HepG2 (cell line): ENCODE results near the gene KCNH6. TPM values are rescaled to one million over a fixed set of nuclear protein-coding genes. Genes with fewer than 3 reads are reported as not detected.
A peak's percentile ranks its signal among the peaks of the same experiment; 100 is the strongest.

Experiments used
- ADNP ChIP-seq: sonication (generic); formaldehyde crosslinking; IDR thresholded peaks from 2 replicates; pipeline ENCODE4 v1.4.0; 2020; ENCODE audit warnings: missing genetic modification reagents
- ASH2L ChIP-seq: fragments of 300-600, 200-600 bp; sonication (generic); IDR thresholded peaks from 2 replicates; pipeline ENCODE4 v1.7.0; 2017; ENCODE audit warnings: low read depth, mild to moderate bottlenecking, moderate library complexity, mixed read lengths, low read length; ENCODE audit not compliant: insufficient read length
- HDAC1 ChIP-seq: sonication (generic); formaldehyde crosslinking; IDR thresholded peaks from 2 replicates; pipeline ENCODE4 v1.5.1; 2020; ENCODE audit warnings: mild to moderate bottlenecking, missing genetic modification reagents
- HOXA3 ChIP-seq: sonication (generic); formaldehyde crosslinking; IDR thresholded peaks from 2 replicates; pipeline ENCODE4 v1.5.0; 2020; ENCODE audit warnings: missing genetic modification reagents
- NCOR1 ChIP-seq: fragments of 200-600 bp; sonication (generic); IDR thresholded peaks from 2 replicates; pipeline ENCODE4 v1.7.0; 2017; ENCODE audit warnings: antibody characterized with exemption, low read length, borderline replicate concordance
- NKX3-1 ChIP-seq: sonication (generic); formaldehyde crosslinking; IDR thresholded peaks from 2 replicates; pipeline ENCODE4 v1.5.0; 2020; ENCODE audit warnings: missing genetic modification reagents
- SALL2 ChIP-seq: sonication (generic); formaldehyde crosslinking; IDR thresholded peaks from 2 replicates; pipeline ENCODE4 v1.8.1; 2023; ENCODE audit warnings: mild to moderate bottlenecking, missing genetic modification reagents, inconsistent platforms
- SNRNP70 ChIP-seq: fragments of 200-400 bp; formaldehyde crosslinking; IDR thresholded peaks from 2 replicates; pipeline ENCODE4 v1.6.1; 2017; ENCODE audit warnings: mild to moderate bottlenecking, low read depth, low read length, moderate library complexity
- TOPORS ChIP-seq: sonication (generic); formaldehyde crosslinking; IDR thresholded peaks from 2 replicates; pipeline ENCODE4 v1.8.0; 2023; ENCODE audit warnings: mild to moderate bottlenecking, missing genetic modification reagents
- ZNF136 ChIP-seq: sonication (generic); formaldehyde crosslinking; IDR thresholded peaks from 2 replicates; pipeline ENCODE4 v1.8.1; 2022; ENCODE audit warnings: low read depth, mild to moderate bottlenecking, moderate library complexity, missing genetic modification reagents
- ZNF382 ChIP-seq: sonication (generic); formaldehyde crosslinking; IDR thresholded peaks from 2 replicates; pipeline ENCODE4 v1.5.0; 2020; ENCODE audit warnings: missing genetic modification reagents, mild to moderate bottlenecking, borderline replicate concordance
- ZNF670 ChIP-seq: sonication (generic); formaldehyde crosslinking; IDR thresholded peaks from 2 replicates; pipeline ENCODE4 v1.8.0; 2022; ENCODE audit warnings: mild to moderate bottlenecking, missing genetic modification reagents, borderline replicate concordance
- ZNF841 ChIP-seq: sonication (generic); formaldehyde crosslinking; IDR thresholded peaks from 2 replicates; pipeline ENCODE4 v1.8.1; 2023; ENCODE audit warnings: missing genetic modification reagents, borderline replicate concordance
- polyA plus RNA-seq, 8 experiments: library from polyadenylated mRNA; depleted of rRNA in 3 of 8; stranded (reverse) in 7 of 8; unstranded in 1 of 8; fragments of >200 nt; fragmentation: Illumina TruSeq in 4 of 8; extraction: Trizol in 4 of 8; gene quantifications; 2 replicates each; pipeline versions ENCODE4 v1.2.1 to v1.2.3, GENCODE V29; 2011 to 2016; ENCODE audit warnings: low read depth in 4 of 8, missing spikeins in 1 of 8, mixed read lengths in 1 of 8; ENCODE audit not compliant: insufficient read depth in 1 of 8
- total RNA-seq, 5 experiments: library from RNA; depleted of rRNA; stranded (reverse); fragments of >200 nt; fragmentation: Illumina TruSeq; extraction: Trizol; gene quantifications; 2 replicates each; pipeline ENCODE4 v1.2.3, GENCODE V29; 2016; ENCODE audit warnings: low read depth in 1 of 5
- TF ChIP-seq, protein P1 (sequence below): sonication (generic); formaldehyde crosslinking; IDR thresholded peaks from 2 replicates; pipeline ENCODE4 v1.5.0; 2020; ENCODE audit warnings: missing genetic modification reagents, mild to moderate bottlenecking, borderline replicate concordance
- TF ChIP-seq, protein P2 (sequence below): sonication (generic); formaldehyde crosslinking; IDR thresholded peaks from one replicate; pipeline ENCODE4 v1.5.1; 2020; ENCODE audit warnings: mild to moderate bottlenecking, missing genetic modification reagents; ENCODE audit errors: not compliant biosample characterization
- TF ChIP-seq, protein P3 (sequence below): IDR thresholded peaks from 2 replicates; pipeline ENCODE4 v1.6.1; 2016; ENCODE audit warnings: low read depth
- TF ChIP-seq, protein P4 (sequence below): sonication (generic); formaldehyde crosslinking; IDR thresholded peaks from 2 replicates; pipeline ENCODE4 v1.4.0; 2020; ENCODE audit warnings: missing genetic modification reagents, mild to moderate bottlenecking, borderline replicate concordance

The KCNH6 gene
- total and polyA plus RNA-seq, 2 of the 13 experiments (the other 11 are each of a cell fraction or from before 2014, with no cell fraction given): 0.05 to 0.18 TPM

DNA sequence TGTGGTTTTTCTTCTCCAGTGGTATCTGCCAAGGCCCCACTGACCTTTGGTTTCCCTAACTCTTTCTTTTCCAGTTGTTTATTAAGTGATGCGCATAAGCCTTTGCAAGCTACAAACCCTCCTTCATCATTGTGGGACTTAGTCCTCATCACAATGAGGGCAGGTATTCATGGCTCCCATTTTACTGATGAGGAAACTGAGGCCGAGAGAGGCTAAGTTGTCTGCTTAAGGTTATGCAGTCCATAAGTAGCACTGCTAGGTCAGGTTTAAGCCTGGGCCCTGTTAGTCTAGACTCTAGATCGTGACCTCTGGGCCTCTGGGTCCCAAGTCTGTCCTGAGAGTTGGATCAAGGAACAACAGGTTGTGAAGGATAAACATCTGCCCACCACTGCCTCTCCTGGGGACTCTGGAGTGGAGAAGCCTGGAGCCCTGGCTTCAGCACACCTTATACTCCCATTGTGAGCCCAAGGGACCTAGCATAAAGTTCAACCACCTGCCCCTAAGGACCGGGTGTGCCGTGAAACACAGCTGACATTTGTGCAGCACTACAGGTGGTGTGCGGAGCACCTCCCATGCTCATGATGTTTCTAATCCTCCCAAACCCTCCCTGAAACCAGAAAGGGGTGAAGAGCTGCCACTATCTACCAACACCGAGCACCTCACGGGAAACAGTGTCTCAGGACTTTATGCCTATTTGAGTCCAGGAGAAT lies 5.2 kb upstream of the KCNH6 start (continued):
- TF ChIP-seq ASH2L (no peak), HDAC1 (CRISPR knock-in tag) (0 out of 2 replicates have a peak, but pooled peaks have one; percentile 5), ZNF670 (peak; percentile 54; the same call in 1 of the 2 replicates), HOXA3 (0 out of 2 replicates have a peak, but pooled peaks have one; percentile 2), NKX3-1 (CRISPR knock-in tag) (no peak), ADNP (CRISPR knock-in tag) (0 out of 2 replicates have a peak, but pooled peaks have one; percentile 40), NCOR1 (no peak; the same call in 1 of the 2 replicates), ZNF382 (no peak), TOPORS (CRISPR knock-in tag) (0 out of 2 replicates have a peak, but pooled peaks have one; percentile 31), SALL2 (CRISPR knock-in tag) (no peak), ZNF136 (CRISPR knock-in tag) (no peak), ZNF841 (CRISPR knock-in tag) (no peak), SNRNP70 (no peak)
- TF ChIP-seq, protein P1, sequence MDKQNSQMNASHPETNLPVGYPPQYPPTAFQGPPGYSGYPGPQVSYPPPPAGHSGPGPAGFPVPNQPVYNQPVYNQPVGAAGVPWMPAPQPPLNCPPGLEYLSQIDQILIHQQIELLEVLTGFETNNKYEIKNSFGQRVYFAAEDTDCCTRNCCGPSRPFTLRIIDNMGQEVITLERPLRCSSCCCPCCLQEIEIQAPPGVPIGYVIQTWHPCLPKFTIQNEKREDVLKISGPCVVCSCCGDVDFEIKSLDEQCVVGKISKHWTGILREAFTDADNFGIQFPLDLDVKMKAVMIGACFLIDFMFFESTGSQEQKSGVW (CRISPR knock-in tag): no peak
- TF ChIP-seq, protein P2, sequence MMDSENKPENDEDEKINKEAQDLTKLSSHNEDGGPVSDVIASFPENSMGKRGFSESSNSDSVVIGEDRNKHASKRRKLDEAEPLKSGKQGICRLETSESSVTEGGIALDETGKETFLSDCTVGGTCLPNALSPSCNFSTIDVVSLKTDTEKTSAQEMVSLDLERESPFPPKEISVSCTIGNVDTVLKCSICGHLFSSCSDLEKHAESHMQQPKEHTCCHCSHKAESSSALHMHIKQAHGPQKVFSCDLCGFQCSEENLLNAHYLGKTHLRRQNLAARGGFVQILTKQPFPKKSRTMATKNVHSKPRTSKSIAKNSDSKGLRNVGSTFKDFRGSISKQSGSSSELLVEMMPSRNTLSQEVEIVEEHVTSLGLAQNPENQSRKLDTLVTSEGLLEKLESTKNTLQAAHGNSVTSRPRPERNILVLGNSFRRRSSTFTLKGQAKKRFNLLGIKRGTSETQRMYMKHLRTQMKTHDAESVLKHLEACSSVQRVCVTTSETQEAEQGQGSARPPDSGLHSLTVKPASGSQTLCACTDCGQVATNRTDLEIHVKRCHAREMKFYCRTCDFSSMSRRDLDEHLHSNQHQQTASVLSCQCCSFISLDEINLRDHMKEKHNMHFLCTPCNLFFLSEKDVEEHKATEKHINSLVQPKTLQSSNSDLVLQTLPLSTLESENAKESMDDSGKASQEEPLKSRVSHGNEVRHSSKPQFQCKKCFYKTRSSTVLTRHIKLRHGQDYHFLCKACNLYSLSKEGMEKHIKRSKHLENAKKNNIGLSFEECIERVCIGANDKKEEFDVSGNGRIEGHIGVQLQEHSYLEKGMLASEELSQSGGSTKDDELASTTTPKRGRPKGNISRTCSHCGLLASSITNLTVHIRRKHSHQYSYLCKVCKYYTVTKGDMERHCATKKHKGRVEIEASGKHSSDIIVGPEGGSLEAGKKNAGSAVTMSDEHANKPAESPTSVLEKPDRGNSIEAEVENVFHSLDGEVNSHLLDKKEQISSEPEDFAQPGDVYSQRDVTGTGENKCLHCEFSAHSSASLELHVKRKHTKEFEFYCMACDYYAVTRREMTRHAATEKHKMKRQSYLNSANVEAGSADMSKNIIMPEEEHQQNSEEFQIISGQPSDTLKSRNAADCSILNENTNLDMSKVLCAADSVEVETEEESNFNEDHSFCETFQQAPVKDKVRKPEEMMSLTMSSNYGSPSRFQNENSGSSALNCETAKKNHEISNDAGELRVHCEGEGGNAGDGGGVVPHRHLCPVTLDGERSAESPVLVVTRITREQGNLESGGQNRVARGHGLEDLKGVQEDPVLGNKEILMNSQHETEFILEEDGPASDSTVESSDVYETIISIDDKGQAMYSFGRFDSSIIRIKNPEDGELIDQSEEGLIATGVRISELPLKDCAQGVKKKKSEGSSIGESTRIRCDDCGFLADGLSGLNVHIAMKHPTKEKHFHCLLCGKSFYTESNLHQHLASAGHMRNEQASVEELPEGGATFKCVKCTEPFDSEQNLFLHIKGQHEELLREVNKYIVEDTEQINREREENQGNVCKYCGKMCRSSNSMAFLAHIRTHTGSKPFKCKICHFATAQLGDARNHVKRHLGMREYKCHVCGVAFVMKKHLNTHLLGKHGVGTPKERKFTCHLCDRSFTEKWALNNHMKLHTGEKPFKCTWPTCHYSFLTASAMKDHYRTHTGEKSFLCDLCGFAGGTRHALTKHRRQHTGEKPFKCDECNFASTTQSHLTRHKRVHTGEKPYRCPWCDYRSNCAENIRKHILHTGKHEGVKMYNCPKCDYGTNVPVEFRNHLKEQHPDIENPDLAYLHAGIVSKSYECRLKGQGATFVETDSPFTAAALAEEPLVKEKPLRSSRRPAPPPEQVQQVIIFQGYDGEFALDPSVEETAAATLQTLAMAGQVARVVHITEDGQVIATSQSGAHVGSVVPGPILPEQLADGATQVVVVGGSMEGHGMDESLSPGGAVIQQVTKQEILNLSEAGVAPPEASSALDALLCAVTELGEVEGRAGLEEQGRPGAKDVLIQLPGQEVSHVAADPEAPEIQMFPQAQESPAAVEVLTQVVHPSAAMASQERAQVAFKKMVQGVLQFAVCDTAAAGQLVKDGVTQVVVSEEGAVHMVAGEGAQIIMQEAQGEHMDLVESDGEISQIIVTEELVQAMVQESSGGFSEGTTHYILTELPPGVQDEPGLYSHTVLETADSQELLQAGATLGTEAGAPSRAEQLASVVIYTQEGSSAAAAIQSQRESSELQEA (CRISPR knock-in tag): no peak
- TF ChIP-seq, protein P3, sequence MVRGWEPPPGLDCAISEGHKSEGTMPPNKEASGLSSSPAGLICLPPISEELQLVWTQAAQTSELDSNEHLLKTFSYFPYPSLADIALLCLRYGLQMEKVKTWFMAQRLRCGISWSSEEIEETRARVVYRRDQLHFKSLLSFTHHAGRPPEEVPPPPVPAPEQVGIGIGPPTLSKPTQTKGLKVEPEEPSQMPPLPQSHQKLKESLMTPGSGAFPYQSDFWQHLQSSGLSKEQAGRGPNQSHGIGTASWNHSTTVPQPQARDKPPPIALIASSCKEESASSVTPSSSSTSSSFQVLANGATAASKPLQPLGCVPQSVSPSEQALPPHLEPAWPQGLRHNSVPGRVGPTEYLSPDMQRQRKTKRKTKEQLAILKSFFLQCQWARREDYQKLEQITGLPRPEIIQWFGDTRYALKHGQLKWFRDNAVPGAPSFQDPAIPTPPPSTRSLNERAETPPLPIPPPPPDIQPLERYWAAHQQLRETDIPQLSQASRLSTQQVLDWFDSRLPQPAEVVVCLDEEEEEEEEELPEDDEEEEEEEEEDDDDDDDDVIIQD (CRISPR knock-in tag): 0 out of 2 replicates have a peak, but pooled peaks have one; percentile 2
- TF ChIP-seq, protein P4, sequence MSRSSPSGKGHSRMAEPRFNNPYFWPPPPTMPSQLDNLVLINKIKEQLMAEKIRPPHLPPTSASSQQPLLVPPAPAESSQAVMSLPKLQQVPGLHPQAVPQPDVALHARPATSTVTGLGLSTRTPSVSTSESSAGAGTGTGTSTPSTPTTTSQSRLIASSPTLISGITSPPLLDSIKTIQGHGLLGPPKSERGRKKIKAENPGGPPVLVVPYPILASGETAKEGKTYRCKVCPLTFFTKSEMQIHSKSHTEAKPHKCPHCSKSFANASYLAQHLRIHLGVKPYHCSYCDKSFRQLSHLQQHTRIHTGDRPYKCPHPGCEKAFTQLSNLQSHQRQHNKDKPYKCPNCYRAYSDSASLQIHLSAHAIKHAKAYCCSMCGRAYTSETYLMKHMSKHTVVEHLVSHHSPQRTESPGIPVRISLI (CRISPR knock-in tag): no peak
